ENCODE measurements around the gene CCBE1. TPM values are rescaled to one million over a fixed set of nuclear protein-coding genes. Genes with fewer than 3 reads are reported as not detected.
A peak's percentile ranks its signal among the peaks of the same experiment; 100 is the strongest.
"Not testable (repeated sequence)": the region's sequence is repeated elsewhere in the genome, so short reads cannot be mapped to it uniquely, and the experiment has no call there.

Gene CCBE1
- total and polyA plus RNA-seq, 5 donors, result 0.48 to 3.5 (median 1.1) TPM

DNA sequence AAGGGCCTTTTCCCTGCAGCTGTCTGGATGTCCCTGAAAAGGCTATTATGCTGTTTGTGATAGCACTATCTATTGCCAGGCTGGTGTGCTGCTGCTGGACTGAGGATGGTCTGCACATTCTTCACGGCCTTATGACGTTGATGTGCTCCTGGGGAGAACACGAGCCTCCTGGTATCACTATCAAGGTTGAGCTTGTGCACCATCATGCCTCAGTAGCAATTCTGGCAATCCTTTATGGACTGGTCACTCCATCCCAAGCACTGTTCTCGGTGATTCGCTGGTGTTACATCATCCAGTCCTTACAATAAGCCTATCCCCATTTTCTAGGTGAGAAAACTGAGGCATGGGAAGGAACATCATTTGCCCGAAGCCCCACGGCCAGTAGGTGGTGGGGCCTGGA, 18.2 kb upstream of the CCBE1 start:
- Histone ChIP-seq H3K9me3 (ENCODE audit: control insufficient read depth, low read length) (no peaks in the 10 kb centered on the region), H3K4me1 (ENCODE audit: control insufficient read depth, insufficient read depth, low read length) (no peaks in the 10 kb centered on the region), H3K4me3 (ENCODE audit: low read length) (no peak overlapping the region), H3K27me3 (ENCODE audit: control insufficient read depth, insufficient read depth) (no peaks in the 10 kb centered on the region), H3K27ac (ENCODE audit: low read length) (no peak overlapping the region)
- ATAC-seq (no peak), DNase-seq (no peak)
- intact Hi-C loops (cut with DNase I), result no loop called here
- 76% methylated on average over 7 of the region's 7 CpGs for WGBS

DNA sequence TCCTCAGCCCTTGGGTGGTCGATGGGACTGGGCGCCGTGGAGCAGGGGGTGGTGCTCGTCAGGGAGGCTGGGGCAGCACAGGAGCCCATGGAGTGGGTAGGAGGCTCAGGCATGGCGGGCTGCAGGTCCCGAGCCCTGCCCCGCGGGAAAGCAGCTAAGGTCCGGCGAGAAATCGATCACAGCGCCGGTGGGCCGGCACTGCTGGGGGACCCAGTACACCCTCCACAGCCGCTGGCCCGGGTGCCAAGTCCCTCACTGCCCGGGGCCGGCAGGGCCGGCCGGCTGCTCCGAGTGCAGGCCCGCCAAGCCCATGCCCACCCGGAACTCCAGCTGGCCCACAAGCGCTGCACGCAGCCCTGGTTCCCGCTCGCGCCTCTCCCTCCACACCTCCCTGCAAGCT, 16.9 kb upstream of the CCBE1 start:
- DNase-seq; intact Hi-C loops (cut with DNase I); H3K4me3 ChIP-seq (ENCODE audit: low read length); H3K27ac ChIP-seq (ENCODE audit: low read length); H3K9me3 ChIP-seq (ENCODE audit: control insufficient read depth, low read length); H3K27me3 ChIP-seq (ENCODE audit: control insufficient read depth, insufficient read depth); H3K4me1 ChIP-seq (ENCODE audit: control insufficient read depth, insufficient read depth, low read length); ATAC-seq: not testable (repeated sequence)
- 96% methylated on average over 26 of the region's 28 CpGs for WGBS

DNA sequence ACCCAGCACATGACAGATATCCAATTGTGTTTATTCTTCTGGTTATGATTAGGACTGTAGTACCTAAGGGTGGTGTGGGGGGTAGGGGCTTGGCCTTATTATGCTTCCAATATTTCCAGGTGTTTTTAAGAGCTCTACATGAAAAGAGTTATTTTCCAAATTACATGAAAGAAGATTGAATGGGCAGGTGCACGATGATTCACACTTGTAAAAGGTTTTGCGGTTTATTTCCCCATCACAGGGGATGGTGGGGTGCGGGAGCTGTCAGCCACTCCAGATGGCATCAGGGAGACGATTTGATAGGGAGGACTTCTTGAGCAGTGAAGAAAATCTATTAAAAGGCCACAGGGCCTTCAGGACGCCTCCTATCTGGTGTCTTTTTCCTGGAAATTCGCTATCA, 15.1 kb upstream of the CCBE1 start:
- ATAC-seq (no peak), DNase-seq (no peak)
- intact Hi-C loops (cut with DNase I), result no loop called here
- H3K27ac ChIP-seq (ENCODE audit: low read length), result no peak overlapping the region
- no peaks in the 10 kb centered on the region for H3K9me3 ChIP-seq (ENCODE audit: control insufficient read depth, low read length)
- H3K4me1 ChIP-seq (ENCODE audit: control insufficient read depth, insufficient read depth, low read length), result no peaks in the 10 kb centered on the region
- WGBS, result 65% methylated on average over 6 of the region's 6 CpGs
- no peak overlapping the region for H3K4me3 ChIP-seq (ENCODE audit: low read length)
- H3K27me3 ChIP-seq (ENCODE audit: control insufficient read depth, insufficient read depth), result no peaks in the 10 kb centered on the region

DNA sequence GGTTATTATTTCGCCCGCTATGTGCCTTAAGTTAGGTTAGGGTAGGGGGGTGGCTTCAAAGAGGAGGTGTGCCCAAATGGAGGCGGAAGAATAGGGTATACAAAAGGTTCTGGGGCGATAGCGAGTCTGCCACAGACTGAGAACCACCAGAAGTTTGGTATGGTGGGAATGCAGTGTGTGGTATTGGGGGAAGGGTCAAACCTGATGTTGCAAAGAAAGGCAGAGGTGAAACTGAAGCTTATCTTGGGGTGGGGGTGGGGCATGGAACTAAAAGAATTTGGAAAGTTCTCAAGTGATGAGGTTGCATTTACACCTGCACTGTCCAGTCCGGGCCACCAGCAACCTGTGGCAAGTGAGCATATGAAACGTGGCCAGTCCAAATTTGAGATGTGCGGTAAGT, 11.8 kb upstream of the CCBE1 start:
- 90% methylated on average over 8 of the region's 8 CpGs for WGBS

DNA sequence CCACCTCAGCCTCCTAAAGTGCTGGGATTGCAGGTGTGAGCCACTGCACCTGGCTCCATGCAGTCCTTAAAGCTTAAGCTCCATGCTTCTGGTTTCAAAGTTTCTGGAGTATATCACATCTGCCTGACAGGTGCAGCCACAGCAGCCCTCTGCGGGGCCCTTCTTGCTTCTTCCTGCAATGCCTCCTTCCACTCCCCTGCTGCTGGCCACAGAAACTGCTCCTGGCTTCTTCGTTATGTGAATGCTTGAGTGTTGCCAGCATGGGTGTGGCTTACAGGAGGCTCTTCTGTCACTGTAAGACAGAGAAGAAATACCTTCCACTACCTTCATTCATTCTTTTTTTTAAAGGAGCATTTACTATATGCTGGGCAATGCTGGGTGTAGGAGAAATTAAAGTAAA, 10.1 kb upstream of the CCBE1 start:
- no peak for DNase-seq
- H3K9me3 ChIP-seq (ENCODE audit: control insufficient read depth, low read length), result no peaks in the 10 kb centered on the region
- 34% methylated on average over 2 of the region's 2 CpGs for WGBS
- ATAC-seq, result no peak
- no peaks in the 10 kb centered on the region for H3K27me3 ChIP-seq (ENCODE audit: control insufficient read depth, insufficient read depth)
- H3K27ac ChIP-seq (ENCODE audit: low read length), result no peak overlapping the region
- no peaks in the 10 kb centered on the region for H3K4me1 ChIP-seq (ENCODE audit: control insufficient read depth, insufficient read depth, low read length)
- intact Hi-C loops (cut with DNase I), result no loop called here
- no peak overlapping the region for H3K4me3 ChIP-seq (ENCODE audit: low read length)

More for the DNA sequence above, 11.8 kb upstream of the CCBE1 start:
- DNase-seq, result no peak
- no peaks in the 10 kb centered on the region for H3K4me1 ChIP-seq (ENCODE audit: control insufficient read depth, insufficient read depth, low read length)
- no peaks in the 10 kb centered on the region for H3K27me3 ChIP-seq (ENCODE audit: control insufficient read depth, insufficient read depth)
- H3K27ac ChIP-seq (ENCODE audit: low read length), result no peak overlapping the region
- no peak for ATAC-seq
- H3K9me3 ChIP-seq (ENCODE audit: control insufficient read depth, low read length), result no peaks in the 10 kb centered on the region
- intact Hi-C loops (cut with DNase I), result no loop called here
- H3K4me3 ChIP-seq (ENCODE audit: low read length), result no peak overlapping the region

DNA sequence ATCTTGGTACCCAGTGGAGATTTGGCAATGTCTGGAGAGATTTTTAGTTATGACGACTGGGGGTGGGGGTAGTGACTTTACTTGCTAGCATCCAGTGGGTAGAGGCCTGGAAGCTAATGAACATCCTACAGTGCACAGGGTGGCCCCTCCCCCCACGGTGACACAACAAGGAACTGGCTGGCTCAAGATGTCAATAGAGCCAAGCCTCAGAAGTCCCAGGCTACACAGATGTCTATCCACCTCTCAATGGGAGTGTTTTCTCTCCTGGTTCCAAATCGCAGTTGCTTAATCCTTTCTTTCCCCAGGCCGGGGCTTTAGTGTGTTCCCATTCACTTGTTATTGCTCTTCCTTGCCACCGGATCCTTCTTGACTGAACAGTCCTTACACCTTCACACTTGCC, 9.3 kb upstream of the CCBE1 start:
- no peak overlapping the region for H3K27ac ChIP-seq (ENCODE audit: low read length)
- no peaks in the 10 kb centered on the region for H3K4me1 ChIP-seq (ENCODE audit: control insufficient read depth, insufficient read depth, low read length)
- DNase-seq, result no peak
- H3K9me3 ChIP-seq (ENCODE audit: control insufficient read depth, low read length), result no peaks in the 10 kb centered on the region
- no peaks in the 10 kb centered on the region for H3K27me3 ChIP-seq (ENCODE audit: control insufficient read depth, insufficient read depth)
- intact Hi-C loops (cut with DNase I), result no loop called here
- WGBS, result 56% methylated on average over 5 of the region's 5 CpGs
- H3K4me3 ChIP-seq (ENCODE audit: low read length), result no peak overlapping the region
- ATAC-seq, result no peak

DNA sequence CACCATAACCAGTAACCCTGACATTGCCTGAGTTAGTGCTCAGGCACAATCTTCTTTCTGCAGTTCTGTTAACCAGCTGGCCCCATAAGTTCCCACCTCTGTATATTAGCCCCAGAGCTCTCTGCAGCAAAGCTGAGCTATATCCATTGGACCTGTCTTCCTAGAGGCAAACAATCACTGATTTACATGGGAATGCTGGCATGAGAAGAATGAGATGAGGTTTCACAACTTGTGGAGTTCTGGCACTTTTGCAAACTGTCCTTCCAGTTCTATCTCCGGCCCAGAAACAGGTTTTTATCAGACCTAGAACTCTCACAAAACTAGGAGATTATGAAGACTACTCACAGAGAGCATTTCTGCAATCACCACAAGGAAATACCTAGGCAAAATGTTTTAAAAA, 7.9 kb upstream of the CCBE1 start:
- H3K9me3 ChIP-seq (ENCODE audit: control insufficient read depth, low read length), result no peaks in the 10 kb centered on the region
- H3K27me3 ChIP-seq (ENCODE audit: control insufficient read depth, insufficient read depth), result no peaks in the 10 kb centered on the region
- intact Hi-C loops (cut with DNase I), result no loop called here
- ATAC-seq (no peak), DNase-seq (no peak)
- no peak overlapping the region for H3K4me3 ChIP-seq (ENCODE audit: low read length)
- no peak overlapping the region for H3K27ac ChIP-seq (ENCODE audit: low read length)
- H3K4me1 ChIP-seq (ENCODE audit: control insufficient read depth, insufficient read depth, low read length), result no peaks in the 10 kb centered on the region
- WGBS, result 29% methylated on average over 1 of the region's 1 CpG

DNA sequence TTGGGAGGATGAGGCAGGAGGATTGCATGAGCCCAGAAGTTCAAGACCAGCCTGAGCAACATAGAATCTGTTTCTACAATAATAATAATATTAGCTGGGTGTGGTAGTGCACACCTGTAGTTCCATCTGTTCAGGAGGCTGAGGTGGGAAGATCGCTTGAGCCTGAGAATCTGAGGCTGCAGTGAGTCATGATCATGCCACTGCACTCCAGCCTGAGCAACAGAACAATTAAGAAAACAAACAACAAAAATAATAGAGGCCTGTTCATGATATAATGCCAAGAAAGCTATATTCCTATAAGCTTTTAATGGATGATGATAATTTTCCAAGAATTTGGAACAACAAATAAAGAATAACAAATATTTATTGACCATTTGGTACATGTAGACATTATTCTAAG, 6.9 kb upstream of the CCBE1 start:
- ATAC-seq, result no peak
- intact Hi-C loops (cut with DNase I), result no loop called here
- Histone ChIP-seq H3K9me3 (ENCODE audit: control insufficient read depth, low read length) (no peaks in the 10 kb centered on the region), H3K4me1 (ENCODE audit: control insufficient read depth, insufficient read depth, low read length) (no peaks in the 10 kb centered on the region), H3K27ac (ENCODE audit: low read length) (no peak overlapping the region), H3K27me3 (ENCODE audit: control insufficient read depth, insufficient read depth) (no peaks in the 10 kb centered on the region), H3K4me3 (ENCODE audit: low read length) (no peak overlapping the region)
- 80% methylated on average over 1 of the region's 1 CpG for WGBS
- no peak for DNase-seq

DNA sequence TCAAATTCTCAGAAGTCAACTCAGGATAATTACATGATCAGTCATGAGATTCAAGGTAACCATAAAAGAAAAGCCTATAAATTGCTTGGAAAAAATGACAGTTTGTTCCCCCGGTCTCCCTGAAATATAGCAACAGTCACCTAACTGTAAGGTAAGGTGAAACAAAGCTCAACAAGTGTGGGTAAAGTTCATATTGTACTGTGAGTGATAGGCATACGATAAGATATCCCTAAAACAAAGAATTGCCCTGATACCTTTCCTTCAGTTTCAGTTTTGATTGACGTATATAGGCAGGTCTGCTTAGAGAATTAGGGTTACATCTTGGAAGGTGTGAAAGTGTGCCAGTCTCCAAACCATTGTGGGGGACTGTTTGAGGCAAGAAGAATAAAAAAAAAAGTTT, 4.0 kb upstream of the CCBE1 start:
- ATAC-seq (no peak), DNase-seq (no peak)
- intact Hi-C loops (cut with DNase I), result no loop called here
- Histone ChIP-seq H3K9me3 (ENCODE audit: control insufficient read depth, low read length) (no peaks in the 10 kb centered on the region), H3K27ac (ENCODE audit: low read length) (no peak overlapping the region), H3K27me3 (ENCODE audit: control insufficient read depth, insufficient read depth) (no peaks in the 10 kb centered on the region), H3K4me1 (ENCODE audit: control insufficient read depth, insufficient read depth, low read length) (no peaks in the 10 kb centered on the region), H3K4me3 (ENCODE audit: low read length) (no peak overlapping the region)
- WGBS, result 78% methylated on average over 3 of the region's 3 CpGs

DNA sequence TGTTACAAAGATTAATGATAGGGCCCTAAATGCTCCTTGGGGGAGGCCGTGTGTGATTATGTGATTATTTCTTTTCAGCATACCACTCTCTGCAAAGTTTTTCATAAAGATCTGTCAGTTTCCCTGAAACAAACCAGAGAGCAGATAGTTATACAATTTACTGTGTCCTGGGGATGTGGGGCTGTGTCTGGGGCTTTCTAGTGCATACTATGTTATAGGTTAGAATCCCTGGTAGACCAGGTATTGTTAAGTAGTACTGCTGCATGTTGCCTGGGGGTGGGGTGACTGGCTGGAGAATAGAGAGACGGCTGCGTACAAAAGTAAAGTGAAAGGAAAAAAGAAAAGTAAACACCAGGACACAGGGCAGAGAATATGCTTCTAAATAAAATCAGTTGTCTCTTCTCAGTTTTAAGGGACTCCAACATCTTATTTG, 3.3 kb upstream of the CCBE1 start:
- intact Hi-C loops (cut with DNase I), result no loop called here
- H3K27me3 ChIP-seq (ENCODE audit: control insufficient read depth, insufficient read depth), result no peaks in the 10 kb centered on the region

DNA sequence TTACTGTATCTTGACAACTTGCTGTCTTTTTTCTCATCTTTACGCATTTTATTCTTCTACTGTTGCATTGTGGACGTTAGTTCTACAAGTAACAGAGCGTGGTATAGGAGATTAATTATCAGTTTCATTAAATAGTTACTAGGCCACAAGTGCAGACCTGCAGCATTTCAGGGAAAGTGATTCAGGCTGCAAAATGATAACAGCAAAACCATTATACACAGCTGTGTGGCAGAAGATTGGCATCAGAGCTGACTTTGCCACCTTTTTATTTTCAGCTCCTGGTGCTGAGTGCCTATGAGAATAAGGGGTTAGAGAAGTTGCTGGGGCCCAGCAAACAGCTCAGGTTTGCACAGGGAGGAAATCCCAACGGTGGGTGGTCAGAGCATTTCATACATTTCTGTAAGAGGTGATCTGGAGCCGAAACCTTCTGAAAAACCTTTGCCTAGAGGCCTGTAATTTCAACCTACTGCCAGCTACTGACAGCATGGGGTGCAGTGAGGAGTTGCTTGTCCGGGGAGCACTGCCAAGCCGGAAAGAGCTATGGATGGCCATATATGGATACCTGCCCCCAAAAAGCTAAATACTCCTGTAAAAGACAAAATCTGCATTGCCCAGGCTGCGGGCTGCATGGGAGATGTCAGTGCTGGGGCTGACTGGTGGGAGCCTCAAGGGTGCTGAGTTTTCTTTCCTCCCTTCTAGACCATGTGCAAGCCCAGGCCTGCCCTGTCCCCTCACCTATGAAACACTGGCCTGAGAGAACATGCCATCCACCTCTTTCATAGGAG, 2.7 kb upstream of the CCBE1 start:
- 74% methylated on average over 8 of the region's 8 CpGs for WGBS
- H3K27me3 ChIP-seq (ENCODE audit: control insufficient read depth, insufficient read depth), result no peaks in the 10 kb centered on the region
- peak; percentile 12 to 48 for ATAC-seq
- intact Hi-C loops (cut with DNase I), result loop anchor here in 3 of 4 donors (5.0 to 10.0 kb wide), 3 partner anchors 122 to 235 kb away; no protein-coding TSS in a partner anchor
- no peaks in the 10 kb centered on the region for H3K9me3 ChIP-seq (ENCODE audit: control insufficient read depth, low read length)
- H3K27ac ChIP-seq (ENCODE audit: low read length), result no peak overlapping the region
- no peak for DNase-seq
- H3K4me1 ChIP-seq (ENCODE audit: control insufficient read depth, insufficient read depth, low read length), result no peaks in the 10 kb centered on the region
- no peak overlapping the region for H3K4me3 ChIP-seq (ENCODE audit: low read length)

More for the DNA sequence above, 3.3 kb upstream of the CCBE1 start:
- 77% methylated on average over 3 of the region's 3 CpGs for WGBS
- H3K27ac ChIP-seq (ENCODE audit: low read length), result no peak overlapping the region
- H3K9me3 ChIP-seq (ENCODE audit: control insufficient read depth, low read length), result no peaks in the 10 kb centered on the region
- DNase-seq (no peak), ATAC-seq (no peak)
- H3K4me3 ChIP-seq (ENCODE audit: low read length), result no peak overlapping the region
- H3K4me1 ChIP-seq (ENCODE audit: control insufficient read depth, insufficient read depth, low read length), result no peaks in the 10 kb centered on the region
